Fibroblast of villous mesenchyme (primary cell): ENCODE results near the gene SPECC1. TPM values are rescaled to one million over a fixed set of nuclear protein-coding genes. Genes with fewer than 3 reads are reported as not detected.

Source experiments
- DNase-seq: peaks from one replicate; pipeline ENCODE4 v3.0.0-alpha.2; 2010; ENCODE audit warnings: low read depth
- H3K4me3 ChIP-seq: 2 replicates; pipeline ENCODE4 v1.5.1; 2011; ENCODE audit warnings: low read depth, mild to moderate bottlenecking, low read length
- total RNA-seq: library from RNA; depleted of rRNA; stranded (reverse); fragments of >200 nt; gene quantifications from 2 replicates; pipeline ENCODE4 v1.2.3, GENCODE V29; 2012
- TF ChIP-seq, protein P1 (sequence below): IDR thresholded peaks from 2 replicates; pipeline ENCODE4 v1.5.1; 2012; ENCODE audit warnings: low read depth, mild to moderate bottlenecking, low read length; ENCODE audit not compliant: insufficient read depth

Gene SPECC1
- total RNA-seq, 1 donor: 148 TPM

DNA sequence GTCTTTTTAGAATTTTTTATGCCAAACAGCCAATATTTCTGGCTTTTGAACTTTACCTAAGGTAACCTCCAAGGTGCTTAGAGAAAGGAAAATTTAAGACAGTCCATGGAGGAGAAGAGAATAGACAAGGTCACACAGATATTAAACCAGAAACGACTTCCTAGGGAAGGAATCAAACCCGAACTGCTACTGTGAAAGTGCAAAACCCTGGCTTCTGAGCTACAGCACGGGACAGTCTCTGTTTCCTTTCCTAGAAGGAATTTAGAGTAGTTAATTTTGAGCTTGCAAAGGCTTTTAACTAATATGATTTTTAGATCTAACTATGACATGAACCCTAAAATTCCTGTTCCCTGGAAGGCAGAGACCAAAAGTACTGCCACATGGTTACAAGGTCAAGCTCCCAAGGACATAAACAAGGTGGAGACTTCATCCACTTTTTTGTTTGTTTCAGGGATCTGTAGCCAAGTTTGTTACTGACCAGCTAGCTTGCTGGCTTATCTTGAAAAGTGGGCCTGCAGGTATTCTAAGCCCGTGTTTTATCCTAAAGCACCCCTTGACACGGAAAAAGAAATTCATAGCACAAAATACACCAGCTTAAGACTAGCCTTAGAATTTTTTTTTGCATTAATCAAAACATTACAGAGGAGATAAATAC is 188.2 kb downstream of the SPECC1 start:
- H3K4me3 ChIP-seq: no peak overlapping the region
- DNase-seq: no peak
- TF ChIP-seq, protein P1, sequence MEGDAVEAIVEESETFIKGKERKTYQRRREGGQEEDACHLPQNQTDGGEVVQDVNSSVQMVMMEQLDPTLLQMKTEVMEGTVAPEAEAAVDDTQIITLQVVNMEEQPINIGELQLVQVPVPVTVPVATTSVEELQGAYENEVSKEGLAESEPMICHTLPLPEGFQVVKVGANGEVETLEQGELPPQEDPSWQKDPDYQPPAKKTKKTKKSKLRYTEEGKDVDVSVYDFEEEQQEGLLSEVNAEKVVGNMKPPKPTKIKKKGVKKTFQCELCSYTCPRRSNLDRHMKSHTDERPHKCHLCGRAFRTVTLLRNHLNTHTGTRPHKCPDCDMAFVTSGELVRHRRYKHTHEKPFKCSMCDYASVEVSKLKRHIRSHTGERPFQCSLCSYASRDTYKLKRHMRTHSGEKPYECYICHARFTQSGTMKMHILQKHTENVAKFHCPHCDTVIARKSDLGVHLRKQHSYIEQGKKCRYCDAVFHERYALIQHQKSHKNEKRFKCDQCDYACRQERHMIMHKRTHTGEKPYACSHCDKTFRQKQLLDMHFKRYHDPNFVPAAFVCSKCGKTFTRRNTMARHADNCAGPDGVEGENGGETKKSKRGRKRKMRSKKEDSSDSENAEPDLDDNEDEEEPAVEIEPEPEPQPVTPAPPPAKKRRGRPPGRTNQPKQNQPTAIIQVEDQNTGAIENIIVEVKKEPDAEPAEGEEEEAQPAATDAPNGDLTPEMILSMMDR: no peak

DNA sequence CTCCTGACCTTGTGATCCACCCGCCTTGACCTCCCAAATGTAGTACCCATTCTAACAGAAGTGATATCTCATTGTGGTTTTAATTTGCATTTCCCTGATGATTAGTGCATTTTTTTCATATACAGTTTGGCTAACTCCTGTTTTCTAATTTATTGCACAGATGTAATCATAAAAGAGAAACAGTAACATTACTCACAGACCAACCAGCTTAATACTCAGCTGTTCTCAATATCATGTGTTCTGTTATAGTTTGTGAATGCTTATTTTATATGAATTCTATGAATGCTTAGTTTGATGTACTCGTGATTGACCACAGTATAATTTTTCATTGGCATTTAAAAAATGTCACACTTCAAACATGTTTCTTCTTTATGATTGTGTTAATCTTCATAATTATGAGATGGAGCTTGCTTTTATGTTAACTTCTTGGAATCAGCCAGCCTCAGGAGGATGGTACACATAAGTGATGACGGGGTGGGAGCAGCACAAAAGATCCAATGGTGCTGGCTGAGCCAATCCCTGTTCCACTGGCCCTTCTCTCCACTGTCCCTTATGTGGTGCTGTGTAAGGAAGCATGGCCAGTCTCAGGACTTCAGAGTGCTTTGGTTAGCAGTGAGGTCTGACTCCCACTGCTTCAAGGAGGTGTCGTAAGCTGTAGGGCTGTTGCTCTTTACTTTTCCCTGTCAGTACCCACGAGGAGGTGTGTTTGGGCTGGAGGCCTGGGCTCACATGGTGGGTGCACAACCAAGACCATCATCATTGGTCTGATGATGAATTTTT is 191.0 kb downstream of the SPECC1 start:
- H3K4me3 ChIP-seq: no peak overlapping the region
- TF ChIP-seq, protein P1: no peak
- peak; percentile 56 for DNase-seq

GRCh38 chr17:20200865-20201458 is 191.8 kb downstream of the SPECC1 start:
- TF ChIP-seq, protein P1: no peak
- H3K4me3 ChIP-seq: no peak overlapping the region
- no peak for DNase-seq

DNA sequence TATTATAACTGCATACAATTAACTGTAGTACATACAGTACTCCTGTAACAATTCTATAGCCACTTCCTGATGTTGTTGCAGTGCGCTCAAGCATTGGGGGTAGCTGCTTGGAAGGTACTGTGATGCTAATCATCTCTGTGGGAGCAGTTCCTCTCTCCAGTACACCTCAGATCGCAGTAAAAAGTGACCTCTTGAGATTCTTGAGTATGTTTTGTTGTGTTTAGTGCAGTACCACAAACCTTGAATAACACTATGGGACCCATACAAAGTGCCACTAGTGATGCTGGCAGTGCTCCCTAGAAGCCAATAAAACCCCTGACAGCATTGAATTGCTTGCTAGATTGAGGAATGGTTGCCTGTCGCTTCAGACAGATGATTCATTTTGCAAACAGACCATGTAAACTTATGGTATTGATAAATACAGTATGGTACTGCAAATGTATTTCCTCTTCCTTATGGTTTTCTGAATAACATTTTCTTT is 193.0 kb downstream of the SPECC1 start:
- TF ChIP-seq, protein P1: no peak
- H3K4me3 ChIP-seq: no peak overlapping the region
- DNase-seq: no peak

- TF ChIP-seq, protein P1: no peak
- H3K4me3 ChIP-seq: no peak overlapping the region
- DNase-seq: no peak
Measured at GRCh38 chr17:20203018-20203417, 193.9 kb downstream of the SPECC1 start.

DNA sequence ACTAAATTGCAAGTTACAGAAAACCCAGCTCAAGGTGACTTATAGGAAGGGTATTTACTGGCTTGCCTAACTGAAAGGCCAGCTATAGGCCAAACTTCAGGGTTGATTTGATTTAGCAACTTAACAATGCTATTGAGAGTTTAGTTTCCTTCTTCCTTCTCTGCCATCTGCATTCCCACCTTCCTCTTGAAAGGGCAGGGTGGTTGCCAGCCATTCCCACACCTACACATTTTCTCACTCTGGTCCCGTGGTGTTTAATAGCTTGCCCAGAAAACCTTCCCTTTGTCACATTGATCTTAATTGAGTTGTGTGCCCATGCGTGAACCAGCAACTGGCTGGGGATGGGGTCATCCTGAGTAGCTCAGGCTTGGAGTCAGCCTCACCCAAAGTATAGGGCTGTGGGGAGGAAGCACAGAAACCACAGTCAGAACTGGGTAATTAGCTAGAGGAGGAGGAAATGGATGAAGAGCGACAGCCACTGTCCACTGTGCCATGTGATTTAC is 194.7 kb downstream of the SPECC1 start:
- H3K4me3 ChIP-seq: no peak overlapping the region
- DNase-seq: no peak
- TF ChIP-seq, protein P1: no peak
